Measurements from ENCODE around the gene PDGFRB. TPM values are rescaled to one million over a fixed set of nuclear protein-coding genes. Genes with fewer than 3 reads are reported as not detected.

PDGFRB gene
- total and polyA plus RNA-seq, 9 of the 15 experiments (the other 6 are each of a cell fraction or from before 2014, with no cell fraction given) = 0.01 to 1.5 (median 0.09) TPM; not detected in 3

DNA sequence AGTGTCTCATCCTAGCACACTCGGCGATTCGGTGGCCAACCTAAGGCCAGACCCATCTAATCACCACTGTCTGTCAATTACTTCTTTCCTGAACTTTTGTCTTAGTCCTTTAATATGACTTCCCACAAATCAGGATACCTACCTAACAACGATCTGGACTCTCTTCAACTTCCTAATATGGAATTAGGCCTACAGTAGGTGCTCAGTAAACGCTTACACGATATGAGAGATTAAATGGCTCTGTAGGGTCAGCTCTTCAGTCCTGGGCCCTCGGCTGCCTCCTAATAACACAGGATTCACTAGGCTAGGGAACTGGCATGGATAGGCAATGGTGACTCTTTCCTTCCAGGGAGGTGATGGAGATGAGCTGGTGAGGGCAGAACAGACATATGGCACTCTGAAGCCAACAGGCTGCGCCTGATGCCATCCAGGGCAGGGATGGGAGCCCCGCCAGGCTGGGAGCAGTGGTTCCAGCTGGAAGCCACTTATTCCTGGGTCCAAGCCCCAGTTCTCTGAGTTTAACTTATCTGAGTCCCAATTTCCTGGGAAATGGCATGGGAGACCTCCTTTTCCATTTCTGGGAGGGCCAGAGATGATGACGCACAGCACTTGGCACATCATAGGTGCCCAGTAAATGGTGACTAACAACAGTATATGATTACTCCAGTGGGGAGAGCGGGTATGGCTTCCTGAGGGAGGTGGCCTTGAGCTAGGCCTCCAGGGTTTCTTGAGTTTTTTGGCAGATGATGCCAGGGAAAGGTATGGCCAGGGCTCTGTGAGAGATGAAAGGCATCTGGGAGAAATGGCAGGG is 7.3 kb downstream of the PDGFRB start (continued):
- TF ChIP-seq, protein P1, sequence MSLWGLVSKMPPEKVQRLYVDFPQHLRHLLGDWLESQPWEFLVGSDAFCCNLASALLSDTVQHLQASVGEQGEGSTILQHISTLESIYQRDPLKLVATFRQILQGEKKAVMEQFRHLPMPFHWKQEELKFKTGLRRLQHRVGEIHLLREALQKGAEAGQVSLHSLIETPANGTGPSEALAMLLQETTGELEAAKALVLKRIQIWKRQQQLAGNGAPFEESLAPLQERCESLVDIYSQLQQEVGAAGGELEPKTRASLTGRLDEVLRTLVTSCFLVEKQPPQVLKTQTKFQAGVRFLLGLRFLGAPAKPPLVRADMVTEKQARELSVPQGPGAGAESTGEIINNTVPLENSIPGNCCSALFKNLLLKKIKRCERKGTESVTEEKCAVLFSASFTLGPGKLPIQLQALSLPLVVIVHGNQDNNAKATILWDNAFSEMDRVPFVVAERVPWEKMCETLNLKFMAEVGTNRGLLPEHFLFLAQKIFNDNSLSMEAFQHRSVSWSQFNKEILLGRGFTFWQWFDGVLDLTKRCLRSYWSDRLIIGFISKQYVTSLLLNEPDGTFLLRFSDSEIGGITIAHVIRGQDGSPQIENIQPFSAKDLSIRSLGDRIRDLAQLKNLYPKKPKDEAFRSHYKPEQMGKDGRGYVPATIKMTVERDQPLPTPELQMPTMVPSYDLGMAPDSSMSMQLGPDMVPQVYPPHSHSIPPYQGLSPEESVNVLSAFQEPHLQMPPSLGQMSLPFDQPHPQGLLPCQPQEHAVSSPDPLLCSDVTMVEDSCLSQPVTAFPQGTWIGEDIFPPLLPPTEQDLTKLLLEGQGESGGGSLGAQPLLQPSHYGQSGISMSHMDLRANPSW (CRISPR knock-in tag; IDR thresholded peaks at IDR 0.05) = no peak
- TF ChIP-seq ATF7 (IDR thresholded peaks at IDR 0.05) (no peak), RHOXF2B (CRISPR knock-in tag; conservative IDR thresholded peaks at IDR 0.05) (no peak), ZSCAN32 (CRISPR knock-in tag; IDR thresholded peaks at IDR 0.05) (no peak), SP2 (IDR thresholded peaks at IDR 0.05; ENCODE audit: extremely low read depth, low read depth, low read length, poor library complexity, severe bottlenecking) (no peak), MYBL2 (IDR thresholded peaks at IDR 0.05; ENCODE audit: low read depth) (no peak), MYBL2 (CRISPR knock-in tag; IDR thresholded peaks at IDR 0.05; ENCODE audit: borderline replicate concordance) (no peak)
- TF ChIP-seq, protein P2, sequence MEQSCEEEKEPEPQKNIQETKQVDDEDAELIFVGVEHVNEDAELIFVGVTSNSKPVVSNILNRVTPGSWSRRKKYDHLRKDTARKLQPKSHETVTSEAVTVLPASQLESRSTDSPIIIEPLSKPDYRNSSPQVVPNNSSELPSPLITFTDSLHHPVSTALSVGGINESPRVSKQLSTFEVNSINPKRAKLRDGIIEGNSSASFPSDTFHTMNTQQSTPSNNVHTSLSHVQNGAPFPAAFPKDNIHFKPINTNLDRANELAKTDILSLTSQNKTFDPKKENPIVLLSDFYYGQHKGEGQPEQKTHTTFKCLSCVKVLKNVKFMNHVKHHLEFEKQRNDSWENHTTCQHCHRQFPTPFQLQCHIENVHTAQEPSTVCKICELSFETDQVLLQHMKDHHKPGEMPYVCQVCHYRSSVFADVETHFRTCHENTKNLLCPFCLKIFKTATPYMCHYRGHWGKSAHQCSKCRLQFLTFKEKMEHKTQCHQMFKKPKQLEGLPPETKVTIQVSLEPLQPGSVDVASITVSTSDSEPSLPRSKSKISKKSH (CRISPR knock-in tag; IDR thresholded peaks at IDR 0.05) = no peak
